Cardiac ventricle fibroblast (primary cell): Measurements from ENCODE around the gene RBM26. TPM values are rescaled to one million over a fixed set of nuclear protein-coding genes. Genes with fewer than 3 reads are reported as not detected.

ENCODE experiments used
- total RNA-seq: library from RNA; depleted of rRNA; stranded (reverse); fragments of >200 nt; gene quantifications from 2 replicates; pipeline ENCODE4 v1.2.3, GENCODE V29; 2015

The RBM26 gene, protein sequence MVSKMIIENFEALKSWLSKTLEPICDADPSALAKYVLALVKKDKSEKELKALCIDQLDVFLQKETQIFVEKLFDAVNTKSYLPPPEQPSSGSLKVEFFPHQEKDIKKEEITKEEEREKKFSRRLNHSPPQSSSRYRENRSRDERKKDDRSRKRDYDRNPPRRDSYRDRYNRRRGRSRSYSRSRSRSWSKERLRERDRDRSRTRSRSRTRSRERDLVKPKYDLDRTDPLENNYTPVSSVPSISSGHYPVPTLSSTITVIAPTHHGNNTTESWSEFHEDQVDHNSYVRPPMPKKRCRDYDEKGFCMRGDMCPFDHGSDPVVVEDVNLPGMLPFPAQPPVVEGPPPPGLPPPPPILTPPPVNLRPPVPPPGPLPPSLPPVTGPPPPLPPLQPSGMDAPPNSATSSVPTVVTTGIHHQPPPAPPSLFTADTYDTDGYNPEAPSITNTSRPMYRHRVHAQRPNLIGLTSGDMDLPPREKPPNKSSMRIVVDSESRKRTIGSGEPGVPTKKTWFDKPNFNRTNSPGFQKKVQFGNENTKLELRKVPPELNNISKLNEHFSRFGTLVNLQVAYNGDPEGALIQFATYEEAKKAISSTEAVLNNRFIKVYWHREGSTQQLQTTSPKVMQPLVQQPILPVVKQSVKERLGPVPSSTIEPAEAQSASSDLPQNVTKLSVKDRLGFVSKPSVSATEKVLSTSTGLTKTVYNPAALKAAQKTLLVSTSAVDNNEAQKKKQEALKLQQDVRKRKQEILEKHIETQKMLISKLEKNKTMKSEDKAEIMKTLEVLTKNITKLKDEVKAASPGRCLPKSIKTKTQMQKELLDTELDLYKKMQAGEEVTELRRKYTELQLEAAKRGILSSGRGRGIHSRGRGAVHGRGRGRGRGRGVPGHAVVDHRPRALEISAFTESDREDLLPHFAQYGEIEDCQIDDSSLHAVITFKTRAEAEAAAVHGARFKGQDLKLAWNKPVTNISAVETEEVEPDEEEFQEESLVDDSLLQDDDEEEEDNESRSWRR
- total RNA-seq, result 19.1 and 20.6 TPM in 2 replicates

GRCh38 chr13:79405831-79406596 lies at the start of gene RBM26:
Gene RBM26 (minus strand): TSS chr13:79406255. CDS start chr13:79405774, 481 bp downstream.

Other genes starting within 250 kb of the RBM26 start
- 10.0 and 11.5 TPM in 2 replicates for gene NDFIP2, start 74.9 kb upstream of the RBM26 start, total RNA-seq